GM18517 (cell line): ENCODE data around the gene DNAJC10.
A peak's percentile ranks its signal among the peaks of the same experiment; 100 is the strongest.

Source experiments
- ATAC-seq: cut with Tn5 transposase; IDR thresholded peaks from one replicate; pipeline ENCODE4 v1.9.1; 2021; ENCODE audit warnings: mild to moderate bottlenecking, moderate library complexity; ENCODE audit not compliant: unreplicated experiment

The DNAJC10 gene

DNA sequence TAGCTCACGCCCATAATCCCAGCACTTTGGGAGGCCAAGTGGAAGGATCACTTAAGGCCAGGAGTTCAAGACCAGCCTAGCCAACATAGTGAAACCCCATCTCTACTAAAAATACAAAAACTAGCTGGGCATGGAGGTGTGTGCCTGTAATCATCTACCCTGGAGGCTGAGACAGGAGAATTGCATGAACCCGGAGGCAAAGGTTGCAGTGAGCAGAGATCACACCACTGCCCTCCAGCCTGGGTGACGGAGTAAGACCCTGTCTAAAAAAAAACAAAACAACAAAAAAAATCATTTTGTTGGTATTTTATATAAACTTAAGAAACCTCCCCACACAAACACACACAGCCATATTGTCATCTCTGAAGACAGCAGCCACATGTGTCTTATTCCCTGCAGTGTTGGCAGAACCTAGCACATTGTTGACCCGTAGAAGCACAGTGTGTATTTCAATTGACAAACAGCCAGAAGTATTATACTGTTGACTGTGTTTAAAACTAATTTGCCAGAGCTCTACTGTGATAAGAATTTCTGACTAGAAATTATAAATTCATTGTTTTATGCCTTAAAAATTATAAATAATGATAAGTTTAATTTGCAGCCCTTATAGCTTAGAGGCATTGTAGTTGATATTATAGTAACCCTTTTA is 68.1 kb downstream of the DNAJC10 start:
- ATAC-seq, result no peak

GRCh38 chr2:182784777-182785176 is 68.7 kb downstream of the DNAJC10 start:
- ATAC-seq, result peak; percentile 63

- ATAC-seq, result no peak
Observed at GRCh38 chr2:182792441-182792840, 76.4 kb downstream of the DNAJC10 start.

GRCh38 chr2:182798736-182799135 is 82.7 kb downstream of the DNAJC10 start:
- ATAC-seq, result no peak

DNA sequence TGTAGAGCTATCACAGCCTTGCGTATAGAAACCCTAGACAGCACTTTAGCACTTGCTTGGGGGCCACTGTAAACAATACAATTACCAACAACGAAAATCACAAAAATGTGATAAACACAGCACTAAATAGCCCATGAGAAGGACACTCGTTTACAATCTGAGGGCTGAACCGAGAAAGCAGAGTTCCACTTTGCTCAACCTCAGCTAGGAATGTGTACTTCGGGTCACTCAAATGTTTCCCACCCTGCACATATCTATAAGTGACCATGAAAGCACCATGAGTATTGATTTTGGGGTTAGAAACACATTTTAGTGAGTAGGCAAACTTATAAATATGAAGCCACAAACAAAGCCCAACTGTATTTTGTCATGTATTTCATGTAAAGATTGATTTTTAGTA is 88.1 kb downstream of the DNAJC10 start:
- no peak for ATAC-seq

- ATAC-seq, result no peak
Observed at GRCh38 chr2:182807319-182807718, 91.3 kb downstream of the DNAJC10 start.

DNA sequence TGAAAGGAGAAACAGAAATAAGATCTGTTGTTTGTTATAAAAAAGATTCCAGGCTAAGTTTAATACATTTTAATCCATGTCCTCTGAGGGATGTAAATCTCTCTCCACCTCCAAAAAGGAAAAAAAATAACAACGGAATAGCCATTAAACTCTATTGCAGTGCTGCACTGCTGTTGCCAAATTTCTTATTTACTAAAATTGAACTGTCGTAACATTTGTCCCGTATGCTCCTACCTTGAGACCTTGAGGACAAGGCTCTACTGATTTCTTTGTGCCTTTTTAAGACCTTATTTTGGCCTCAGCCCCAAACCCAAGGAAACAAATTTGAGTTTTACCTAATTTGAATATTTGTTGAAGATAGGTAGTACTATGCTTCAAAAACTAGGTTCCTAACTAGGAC is 94.0 kb downstream of the DNAJC10 start:
- no peak for ATAC-seq

GRCh38 chr2:182814380-182814779 is 98.3 kb downstream of the DNAJC10 start:
- no peak for ATAC-seq

GRCh38 chr2:182814804-182815203 is 98.7 kb downstream of the DNAJC10 start:
- ATAC-seq, result no peak

- no peak for ATAC-seq
Observed at GRCh38 chr2:182816866-182817265, 100.8 kb downstream of the DNAJC10 start.

GRCh38 chr2:182817558-182817957 is 101.5 kb downstream of the DNAJC10 start:
- ATAC-seq, result no peak

DNA sequence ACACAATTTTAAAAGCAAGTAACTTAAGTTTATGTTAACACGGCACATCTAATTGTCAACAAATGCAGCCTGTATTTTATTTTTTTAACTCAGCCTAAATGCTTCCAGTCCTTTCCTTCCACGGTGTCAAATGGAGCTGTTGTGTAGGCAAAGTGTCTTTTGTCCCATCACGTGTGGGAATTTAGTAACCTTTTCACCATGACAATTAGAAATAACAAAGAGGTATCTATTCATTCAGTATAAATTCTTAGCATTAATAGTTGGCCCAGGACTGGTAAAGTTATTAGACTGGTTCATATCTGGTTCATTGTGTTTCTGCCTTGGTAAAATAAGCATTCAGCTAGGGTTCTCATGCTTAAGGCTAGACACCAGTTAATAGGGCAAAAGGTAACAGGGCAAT is 102.4 kb downstream of the DNAJC10 start:
- no peak for ATAC-seq

- no peak for ATAC-seq
Observed at GRCh38 chr2:182818925-182819324, 102.9 kb downstream of the DNAJC10 start.

- no peak for ATAC-seq
Observed at GRCh38 chr2:182819412-182819811, 103.4 kb downstream of the DNAJC10 start.

DNA sequence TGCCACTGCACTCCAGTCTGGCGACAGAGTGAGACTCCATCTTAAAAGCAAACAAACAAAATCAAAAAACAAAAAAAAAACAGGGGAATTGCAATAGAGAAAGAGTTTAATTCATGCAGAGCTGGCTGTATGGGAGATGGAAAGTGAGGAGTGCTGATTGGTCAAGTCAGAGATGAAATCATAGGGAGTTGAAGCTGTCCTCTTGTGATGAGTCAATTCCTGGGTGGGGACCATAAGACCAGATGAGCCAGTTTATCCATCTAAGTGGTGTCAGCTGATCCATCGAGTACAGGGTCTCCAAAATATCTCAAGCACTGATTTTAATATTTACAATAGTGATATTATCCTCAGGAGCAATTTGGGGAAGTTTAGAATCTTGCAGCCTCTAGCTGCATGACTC is 105.1 kb downstream of the DNAJC10 start:
- no peak for ATAC-seq

DNA sequence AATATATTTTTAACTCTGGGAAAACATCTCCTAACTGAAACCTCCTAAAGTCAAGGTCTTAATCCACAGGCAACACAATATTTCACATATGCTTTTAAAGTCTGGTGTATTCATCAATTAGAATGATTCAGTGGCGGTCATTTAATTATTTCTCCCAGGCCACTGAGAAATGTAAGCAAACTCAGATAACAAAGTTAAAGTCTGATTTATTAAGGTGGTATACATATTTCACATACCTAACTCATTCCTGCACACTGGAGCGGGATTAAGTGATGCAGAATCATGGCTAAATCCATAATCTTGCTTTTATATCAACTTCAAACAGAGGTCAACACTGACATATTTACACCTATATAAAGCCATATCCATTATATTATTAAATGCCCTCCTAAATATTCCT is 106.7 kb downstream of the DNAJC10 start:
- no peak for ATAC-seq

DNA sequence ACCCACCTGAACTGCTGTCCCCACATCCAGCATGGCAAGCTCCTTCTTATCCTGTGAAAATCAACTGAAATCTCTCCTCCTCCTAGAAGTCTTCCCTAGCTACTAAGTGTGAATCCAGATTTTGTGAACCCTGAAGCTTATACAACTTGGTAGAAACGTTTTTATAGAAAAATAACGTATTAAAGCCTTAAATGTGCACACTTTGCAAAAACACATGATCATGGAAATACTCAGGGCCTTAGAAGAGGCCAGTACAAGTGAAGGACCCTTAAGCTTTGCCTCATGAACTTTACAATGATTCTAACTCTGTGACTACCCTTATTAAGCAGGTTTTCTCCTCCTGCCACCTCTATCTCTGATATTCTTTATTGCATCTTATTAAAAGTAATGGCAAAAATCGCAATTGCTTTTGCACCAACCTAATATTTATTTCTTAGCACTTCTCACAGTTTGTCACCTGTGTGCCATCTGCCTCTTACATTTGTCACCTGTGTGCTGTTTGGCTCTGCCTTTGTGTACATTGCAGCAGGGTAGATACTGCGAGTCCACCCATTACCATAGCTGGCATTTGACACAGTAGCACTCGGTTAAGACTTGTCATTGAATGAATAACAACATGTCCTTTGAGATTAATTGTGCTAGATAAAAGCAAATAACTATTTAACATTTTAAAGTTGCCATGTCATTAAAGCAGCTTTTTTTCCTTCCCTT is 108.2 kb downstream of the DNAJC10 start:
- ATAC-seq, result no peak

GRCh38 chr2:182824767-182825158 is 108.7 kb downstream of the DNAJC10 start:
- no peak for ATAC-seq

GRCh38 chr2:182826064-182826463 is 110.0 kb downstream of the DNAJC10 start:
- ATAC-seq, result no peak

GRCh38 chr2:182826496-182826895 is 110.4 kb downstream of the DNAJC10 start:
- ATAC-seq, result no peak

DNA sequence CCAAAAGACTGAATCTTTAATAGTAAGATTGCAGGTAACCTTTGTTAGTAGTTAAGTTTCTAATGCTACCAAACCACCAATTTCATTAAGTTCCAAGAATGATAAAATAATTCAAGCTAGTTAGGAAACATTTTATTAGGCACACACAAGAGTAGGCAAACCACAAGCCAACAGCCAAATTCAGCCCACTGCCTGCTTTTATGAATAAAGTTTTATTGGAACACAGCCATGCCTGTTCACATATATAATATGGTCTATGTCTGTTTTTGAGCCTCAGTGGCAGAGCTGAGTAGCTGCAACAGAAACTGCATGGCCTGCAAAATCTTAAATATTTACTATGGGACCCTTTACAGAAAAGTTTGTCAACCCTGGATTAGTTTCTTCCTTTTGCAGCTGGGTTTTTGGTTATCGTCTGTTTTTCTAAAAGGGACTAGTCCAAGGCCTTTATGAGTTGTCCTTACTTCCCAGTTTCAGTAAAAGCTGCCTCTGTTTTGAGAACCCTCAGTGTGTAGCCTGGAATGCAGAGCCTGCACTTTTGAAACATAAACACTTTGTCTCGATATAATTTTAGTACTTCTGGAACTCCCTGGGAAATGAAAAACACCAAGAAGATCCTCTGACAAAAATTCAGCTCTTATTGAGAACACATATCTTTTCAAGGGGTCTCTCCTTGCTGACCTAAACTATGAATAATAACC is 111.3 kb downstream of the DNAJC10 start:
- ATAC-seq, result no peak

- no peak for ATAC-seq
Observed at GRCh38 chr2:182831101-182831500, 115.0 kb downstream of the DNAJC10 start.
